ENCODE results near the gene BMPR1A.

- TF ChIP-seq CTCF (IDR thresholded peaks at IDR 0.05), result no peak
- no peak for TF ChIP-seq POLR2A (IDR thresholded peaks at IDR 0.05)
Measured at GRCh38 chr10:86962136-86962980, 205.9 kb downstream of the BMPR1A start.

Data from esophagus squamous epithelium (tissue), 4 donors.